Mesodermal cell (in vitro differentiated cells): Measurements from ENCODE around the gene SLC30A4. TPM values are rescaled to one million over a fixed set of nuclear protein-coding genes. Genes with fewer than 3 reads are reported as not detected.
A peak's percentile ranks its signal among the peaks of the same experiment; 100 is the strongest.

ENCODE experiments used
- H3K27ac ChIP-seq: 2 replicates; pipeline ENCODE4 v1.7.0; 2013; ENCODE audit warnings: mild to moderate bottlenecking, low read depth, low read length, moderate library complexity; ENCODE audit not compliant: severe bottlenecking
- H3K36me3 ChIP-seq: 2 replicates; pipeline ENCODE4 v1.7.1; 2013; ENCODE audit warnings: mild to moderate bottlenecking, low read length, moderate library complexity; ENCODE audit not compliant: control insufficient read depth, insufficient read depth
- H3K4me1 ChIP-seq: one replicate; pipeline ENCODE4 v1.7.1; 2013; ENCODE audit warnings: mild to moderate bottlenecking, low read length; ENCODE audit not compliant: insufficient read depth, control insufficient read depth, poor library complexity, severe bottlenecking
- H3K4me3 ChIP-seq: 2 replicates; pipeline ENCODE4 v1.7.0; 2013; ENCODE audit warnings: low read length, control low read depth, mild to moderate bottlenecking; ENCODE audit not compliant: insufficient read depth, poor library complexity, severe bottlenecking; ENCODE audit errors: extremely low read depth
- H3K9me3 ChIP-seq: 2 replicates; pipeline ENCODE4 v1.7.1; 2013; ENCODE audit warnings: mild to moderate bottlenecking, low read length, moderate library complexity; ENCODE audit not compliant: control insufficient read depth
- WGBS, 2 experiments: methylation state at CpG; one replicate each; pipeline ENCODE4 v1.1.5; 2013; ENCODE audit warnings: missing lambda C conversion rate in 2 of 2; ENCODE audit not compliant: insufficient coverage in 2 of 2; 5-methylcytosine and 5-hydroxymethylcytosine counted together
- polyA plus RNA-seq, 2 experiments: library from polyadenylated mRNA; stranded (reverse); fragments of 50-300 nt; gene quantifications; one replicate each; pipeline ENCODE4 v1.2.3, GENCODE V29; 2013

Gene SLC30A4
- polyA plus RNA-seq (2013, experiment 1 of 2) = 0.55 TPM
- polyA plus RNA-seq (2013, experiment 2 of 2) = 0.81 TPM

- H3K4me1 ChIP-seq = no peaks in the 10 kb centered on the region
- 0 to 1% methylated on average over 65 to 97 of the region's 106 CpGs for WGBS, 2 experiments
- H3K9me3 ChIP-seq = no peaks in the 10 kb centered on the region
- peak within 1 kb of the TSS; percentile 62 for H3K4me3 ChIP-seq
- no peaks in the 10 kb centered on the region for H3K36me3 ChIP-seq
- no peak within 1 kb of the TSS for H3K27ac ChIP-seq
These were observed at the start of gene SLC30A4 for GRCh38 chr15:45522328-45523165. Gene SLC30A4, minus strand, starts transcription at chr15:45522755. Its CDS starts 401 bp downstream, at chr15:45522354.

GRCh38 chr15:45555934-45556608, 33.5 kb upstream of the SLC30A4 start:
- H3K4me3 ChIP-seq = no peak overlapping the region
- H3K4me1 ChIP-seq = no peaks in the 10 kb centered on the region
- H3K27ac ChIP-seq = no peak overlapping the region
- no peaks in the 10 kb centered on the region for H3K9me3 ChIP-seq
- WGBS, 2 experiments = 11 to 100% methylated on average over 1 to 2 of the region's 3 CpGs
- H3K36me3 ChIP-seq = no peaks in the 10 kb centered on the region

GRCh38 chr15:45551676-45552075, 29.1 kb upstream of the SLC30A4 start:
- Histone ChIP-seq H3K36me3 (no peaks in the 10 kb centered on the region), H3K4me1 (no peaks in the 10 kb centered on the region), H3K4me3 (no peak overlapping the region), H3K9me3 (no peaks in the 10 kb centered on the region), H3K27ac (no peak overlapping the region)
- 60 to 90% methylated on average over 1 to 3 of the region's 3 CpGs for WGBS, 2 experiments

GRCh38 chr15:45550436-45550835, 27.9 kb upstream of the SLC30A4 start:
- no peaks in the 10 kb centered on the region for H3K9me3 ChIP-seq

GRCh38 chr15:45549541-45550220, 27.1 kb upstream of the SLC30A4 start:
- Histone ChIP-seq H3K36me3 (no peaks in the 10 kb centered on the region), H3K4me3 (no peak overlapping the region), H3K4me1 (no peaks in the 10 kb centered on the region), H3K9me3 (no peaks in the 10 kb centered on the region), H3K27ac (no peak overlapping the region)
- WGBS, 2 experiments = 89 to 98% methylated on average over 6 to 8 of the region's 9 CpGs

More at GRCh38 chr15:45550436-45550835, 27.9 kb upstream of the SLC30A4 start:
- Histone ChIP-seq H3K36me3 (no peaks in the 10 kb centered on the region), H3K27ac (no peak overlapping the region), H3K4me1 (no peaks in the 10 kb centered on the region), H3K4me3 (no peak overlapping the region)
- WGBS, 2 experiments = 86% methylated on average over 2 of the region's 3 CpGs; no CpG with 5 or more reads in 1 of the 2 experiments

- Histone ChIP-seq H3K9me3 (no peaks in the 10 kb centered on the region), H3K4me3 (no peak overlapping the region), H3K27ac (no peak overlapping the region), H3K4me1 (no peaks in the 10 kb centered on the region), H3K36me3 (no peaks in the 10 kb centered on the region)
- 89 to 91% methylated on average over 12 to 13 of the region's 17 CpGs for WGBS, 2 experiments
These were observed 26.4 kb upstream of the SLC30A4 start for GRCh38 chr15:45548753-45549520.

- 81 to 82% methylated on average over 4 of the region's 7 CpGs for WGBS, 2 experiments
- no peaks in the 10 kb centered on the region for H3K4me1 ChIP-seq
- no peaks in the 10 kb centered on the region for H3K9me3 ChIP-seq
- H3K36me3 ChIP-seq = no peaks in the 10 kb centered on the region
- no peak overlapping the region for H3K27ac ChIP-seq
- H3K4me3 ChIP-seq = no peak overlapping the region
These were observed 24.2 kb upstream of the SLC30A4 start for GRCh38 chr15:45546789-45547188.

- WGBS, 2 experiments = 81% methylated on average over 4 of the region's 4 CpGs; no CpG with 5 or more reads in 1 of the 2 experiments
- H3K4me1 ChIP-seq = no peaks in the 10 kb centered on the region
- no peaks in the 10 kb centered on the region for H3K9me3 ChIP-seq
- no peak overlapping the region for H3K27ac ChIP-seq
- H3K36me3 ChIP-seq = no peaks in the 10 kb centered on the region
- no peak overlapping the region for H3K4me3 ChIP-seq
These were observed 21.9 kb upstream of the SLC30A4 start for GRCh38 chr15:45544266-45545023.

- H3K4me1 ChIP-seq = no peaks in the 10 kb centered on the region
- H3K36me3 ChIP-seq = no peaks in the 10 kb centered on the region
- 100% methylated on average over 1 of the region's 3 CpGs for WGBS, 2 experiments
- H3K9me3 ChIP-seq = no peaks in the 10 kb centered on the region
- no peak overlapping the region for H3K4me3 ChIP-seq
- H3K27ac ChIP-seq = no peak overlapping the region
These were observed 20.5 kb upstream of the SLC30A4 start for GRCh38 chr15:45543051-45543450.
